MG63 (cell line): Measurements from ENCODE around the gene LTN1. TPM values are rescaled to one million over a fixed set of nuclear protein-coding genes. Genes with fewer than 3 reads are reported as not detected.

ENCODE experiments used
- DNase-seq: peaks from one replicate; pipeline ENCODE4 v3.0.0-alpha.2; 2020
- H3K27me3 ChIP-seq: fragments of 250-450 bp; sonication (Bioruptor Pico); 2 replicates; pipeline ENCODE4 v1.5.1; 2020; ENCODE audit warnings: mild to moderate bottlenecking, moderate library complexity
- H3K36me3 ChIP-seq: fragments of 250-450 bp; sonication (Bioruptor Pico); 2 replicates; pipeline ENCODE4 v1.5.1; 2020; ENCODE audit warnings: mild to moderate bottlenecking, moderate library complexity
- H3K4me3 ChIP-seq: fragments of 250-450 bp; sonication (Bioruptor Pico); 2 replicates; pipeline ENCODE4 v1.5.1; 2020; ENCODE audit warnings: mild to moderate bottlenecking, moderate library complexity
- H3K9me3 ChIP-seq: fragments of 250-450 bp; sonication (Bioruptor Pico); 2 replicates; pipeline ENCODE4 v1.5.1; 2020; ENCODE audit warnings: mild to moderate bottlenecking, moderate library complexity
- total RNA-seq: library from RNA; depleted of rRNA; stranded (reverse); fragments of >200 nt; shearing (Covaris generic); gene quantifications from 2 replicates; pipeline ENCODE4 v1.2.3, GENCODE V29; 2014; ENCODE audit warnings: low replicate concordance

Gene LTN1
- total RNA-seq, 1 experiment from 2014 or later = 9.0 TPM

- no peaks in the 10 kb centered on the region for H3K9me3 ChIP-seq
- no peaks in the 10 kb centered on the region for H3K27me3 ChIP-seq
- no peaks in the 10 kb centered on the region for H3K36me3 ChIP-seq
- no peak for DNase-seq
- H3K4me3 ChIP-seq = no peak overlapping the region
Measured at GRCh38 chr21:28908351-28908750, 84.3 kb downstream of the LTN1 start.

GRCh38 chr21:28906841-28907240 lies 85.8 kb downstream of the LTN1 start:
- no peaks in the 10 kb centered on the region for H3K36me3 ChIP-seq
- H3K9me3 ChIP-seq = no peaks in the 10 kb centered on the region
- no peaks in the 10 kb centered on the region for H3K27me3 ChIP-seq
- no peak overlapping the region for H3K4me3 ChIP-seq
- no peak for DNase-seq

- Histone ChIP-seq H3K4me3 (no peak overlapping the region), H3K36me3 (no peaks in the 10 kb centered on the region), H3K27me3 (no peaks in the 10 kb centered on the region), H3K9me3 (no peaks in the 10 kb centered on the region)
- no peak for DNase-seq
Measured at GRCh38 chr21:28906236-28906635, 86.4 kb downstream of the LTN1 start.

- Histone ChIP-seq H3K4me3 (no peak overlapping the region), H3K9me3 (no peaks in the 10 kb centered on the region), H3K27me3 (no peaks in the 10 kb centered on the region), H3K36me3 (no peaks in the 10 kb centered on the region)
- DNase-seq = no peak
Measured at GRCh38 chr21:28904961-28905435, 87.7 kb downstream of the LTN1 start.

- DNase-seq = no peak
- no peaks in the 10 kb centered on the region for H3K36me3 ChIP-seq
- H3K4me3 ChIP-seq = no peak overlapping the region
- no peaks in the 10 kb centered on the region for H3K27me3 ChIP-seq
- H3K9me3 ChIP-seq = no peaks in the 10 kb centered on the region
Measured at GRCh38 chr21:28903448-28903847, 89.2 kb downstream of the LTN1 start.

GRCh38 chr21:28900481-28900880 lies 92.2 kb downstream of the LTN1 start:
- Histone ChIP-seq H3K4me3 (no peak overlapping the region), H3K9me3 (no peaks in the 10 kb centered on the region), H3K27me3 (no peaks in the 10 kb centered on the region), H3K36me3 (no peaks in the 10 kb centered on the region)
- no peak for DNase-seq

GRCh38 chr21:28899744-28900143 lies 92.9 kb downstream of the LTN1 start:
- no peak for DNase-seq
- H3K4me3 ChIP-seq = no peak overlapping the region
- H3K27me3 ChIP-seq = no peaks in the 10 kb centered on the region
- no peaks in the 10 kb centered on the region for H3K36me3 ChIP-seq
- H3K9me3 ChIP-seq = no peaks in the 10 kb centered on the region

- no peak for DNase-seq
Measured at GRCh38 chr21:28899220-28899619, 93.5 kb downstream of the LTN1 start.

GRCh38 chr21:28893687-28894086 lies 99.0 kb downstream of the LTN1 start:
- Histone ChIP-seq H3K27me3 (peaks cover 14% of the 10 kb centered on the region), H3K4me3 (no peak overlapping the region), H3K9me3 (no peaks in the 10 kb centered on the region), H3K36me3 (no peaks in the 10 kb centered on the region)
- DNase-seq = no peak

More at GRCh38 chr21:28899220-28899619, 93.5 kb downstream of the LTN1 start:
- H3K36me3 ChIP-seq = no peaks in the 10 kb centered on the region
- no peaks in the 10 kb centered on the region for H3K9me3 ChIP-seq
- H3K4me3 ChIP-seq = no peak overlapping the region
- no peaks in the 10 kb centered on the region for H3K27me3 ChIP-seq

GRCh38 chr21:28892199-28893111 lies 100.2 kb downstream of the LTN1 start:
- no peak for DNase-seq
- H3K36me3 ChIP-seq = no peaks in the 10 kb centered on the region
- peaks cover 14% of the 10 kb centered on the region for H3K27me3 ChIP-seq
- H3K9me3 ChIP-seq = no peaks in the 10 kb centered on the region
- H3K4me3 ChIP-seq = no peak overlapping the region

GRCh38 chr21:28885853-28886177 lies 106.9 kb downstream of the LTN1 start:
- Histone ChIP-seq H3K9me3 (no peaks in the 10 kb centered on the region), H3K4me3 (peak overlapping the region; percentile 61; the same call in 1 of the 2 replicates), H3K27me3 (no peaks in the 10 kb centered on the region; the same call in 1 of the 2 replicates), H3K36me3 (peaks cover 5% of the 10 kb centered on the region)
- DNase-seq = no peak

GRCh38 chr21:28884976-28885852 lies 107.5 kb downstream of the LTN1 start:
- H3K9me3 ChIP-seq = no peaks in the 10 kb centered on the region
- peaks cover 5% of the 10 kb centered on the region for H3K36me3 ChIP-seq
- peak overlapping the region; percentile 61 for H3K4me3 ChIP-seq
- no peaks in the 10 kb centered on the region for H3K27me3 ChIP-seq
- peak; percentile 95 for DNase-seq

GRCh38 chr21:28884481-28884880 lies 108.2 kb downstream of the LTN1 start:
- peaks cover 5% of the 10 kb centered on the region for H3K36me3 ChIP-seq
- H3K27me3 ChIP-seq = no peaks in the 10 kb centered on the region
- H3K9me3 ChIP-seq = no peaks in the 10 kb centered on the region
- peak overlapping the region; percentile 61 for H3K4me3 ChIP-seq
- DNase-seq = no peak

- Histone ChIP-seq H3K4me3 (peak overlapping the region; percentile 61), H3K36me3 (peaks cover 5% of the 10 kb centered on the region), H3K9me3 (no peaks in the 10 kb centered on the region), H3K27me3 (no peaks in the 10 kb centered on the region)
- DNase-seq = no peak
Measured at GRCh38 chr21:28883931-28884330, 108.7 kb downstream of the LTN1 start.

GRCh38 chr21:28882345-28882744 lies 110.3 kb downstream of the LTN1 start:
- no peaks in the 10 kb centered on the region for H3K9me3 ChIP-seq
- DNase-seq = no peak
- H3K4me3 ChIP-seq = no peak overlapping the region
- H3K36me3 ChIP-seq = peaks cover 5% of the 10 kb centered on the region
- no peaks in the 10 kb centered on the region for H3K27me3 ChIP-seq
